GM23338 (cell line): ENCODE measurements around the gene VSIG10L2. TPM values are rescaled to one million over a fixed set of nuclear protein-coding genes. Genes with fewer than 3 reads are reported as not detected.
A peak's percentile ranks its signal among the peaks of the same experiment; 100 is the strongest.

Source experiments
- ATAC-seq: fragments of 200-7000 bp; cut with Tn5 transposase; 3 replicates; pipeline ENCODE4 v1.9.1; 2020
- DNase-seq: peaks from one replicate; pipeline ENCODE4 v3.0.0-alpha.2; 2015; ENCODE audit warnings: low spot score
- H2AFZ ChIP-seq: fragments of 200-600 bp; sonication (generic); 2 replicates; pipeline ENCODE4 v1.8.0; 2016; ENCODE audit warnings: antibody characterized with exemption, mild to moderate bottlenecking, moderate library complexity
- H3F3A ChIP-seq: fragments of 200-600 bp; sonication (generic); replicated peaks from 2 replicates; pipeline ENCODE4 v1.8.0; 2017; ENCODE audit warnings: antibody characterized with exemption, mixed run types, low read depth
- H3K27ac ChIP-seq: fragments of 200-600 bp; sonication (generic); 2 replicates; pipeline ENCODE4 v1.6.1; 2016; ENCODE audit warnings: low read depth
- H3K27me3 ChIP-seq: fragments of 200-600 bp; sonication (generic); 2 replicates; pipeline ENCODE4 v1.8.0; 2016; ENCODE audit warnings: mild to moderate bottlenecking, mixed run types, moderate library complexity; ENCODE audit not compliant: insufficient read depth
- H3K36me3 ChIP-seq: fragments of 200-600 bp; sonication (generic); 2 replicates; pipeline ENCODE4 v1.8.0; 2016; ENCODE audit warnings: mild to moderate bottlenecking; ENCODE audit not compliant: insufficient read depth
- H3K4me1 ChIP-seq: fragments of 200-600 bp; sonication (generic); 2 replicates; pipeline ENCODE4 v1.8.0; 2016; ENCODE audit warnings: mild to moderate bottlenecking, moderate library complexity; ENCODE audit not compliant: insufficient read depth
- H3K4me2 ChIP-seq: fragments of 200-600 bp; sonication (generic); 2 replicates; pipeline ENCODE4 v1.7.1; 2017; ENCODE audit warnings: mixed run types
- H3K4me3 ChIP-seq: fragments of 200-600 bp; sonication (generic); 2 replicates; pipeline ENCODE4 v1.6.1; 2016; ENCODE audit warnings: mixed run types
- H3K79me2 ChIP-seq: fragments of 200-600 bp; sonication (generic); replicated peaks from 2 replicates; pipeline ENCODE4 v1.8.0; 2017; ENCODE audit warnings: mild to moderate bottlenecking; ENCODE audit not compliant: insufficient read depth
- H3K9me2 ChIP-seq: fragments of 200-600 bp; sonication (generic); 2 replicates; pipeline ENCODE4 v1.8.0; 2017; ENCODE audit not compliant: insufficient read depth
- H4K20me1 ChIP-seq: fragments of 200-600 bp; sonication (generic); replicated peaks from 2 replicates; pipeline ENCODE4 v1.8.0; 2017; ENCODE audit warnings: mild to moderate bottlenecking; ENCODE audit not compliant: insufficient read depth
- H3K27ac Mint-ChIP-seq: 2 replicates; pipeline ENCODE4 v1.8.0; 2020; ENCODE audit warnings: inconsistent platforms, mild to moderate bottlenecking, moderate library complexity, mixed read lengths
- H3K27me3 Mint-ChIP-seq: 3 replicates; pipeline ENCODE4 v1.8.0; 2022; ENCODE audit warnings: low read depth, mild to moderate bottlenecking, moderate library complexity, mixed read lengths, inconsistent platforms; ENCODE audit not compliant: insufficient read depth, poor library complexity
- H3K36me3 Mint-ChIP-seq: 3 replicates; pipeline ENCODE4 v1.8.0; 2021; ENCODE audit warnings: low read depth, mild to moderate bottlenecking, inconsistent platforms, moderate library complexity, mixed read lengths
- H3K4me1 Mint-ChIP-seq: 3 replicates; pipeline ENCODE4 v1.8.0; 2020; ENCODE audit warnings: mild to moderate bottlenecking, inconsistent platforms, mixed read lengths
- H3K4me3 Mint-ChIP-seq: 3 replicates; pipeline ENCODE4 v1.8.0; 2021; ENCODE audit warnings: moderate library complexity, mild to moderate bottlenecking, inconsistent platforms, mixed read lengths
- H3K9me3 Mint-ChIP-seq: 3 replicates; pipeline ENCODE4 v1.8.0; 2020; ENCODE audit warnings: moderate library complexity, mild to moderate bottlenecking, inconsistent platforms, mixed read lengths
- CREB1 ChIP-seq: fragments of 250-450 bp; sonication (Bioruptor Pico); IDR thresholded peaks from 2 replicates; pipeline ENCODE4 v1.5.0; 2020; ENCODE audit warnings: low read depth, mild to moderate bottlenecking, moderate library complexity
- CTCF ChIP-seq, 2 experiments: fragments of 200-600 bp in 1 of 2; sonication (generic) in 1 of 2; conservative IDR thresholded peaks; 2 replicates each; pipeline versions ENCODE4 v1.5.1 to v1.6.1; 2016 to 2017; ENCODE audit warnings: antibody characterized with exemption in 2 of 2, low read depth in 2 of 2, mild to moderate bottlenecking in 2 of 2, moderate library complexity in 1 of 2
- ETS1 ChIP-seq: IDR thresholded peaks from 2 replicates; pipeline ENCODE4 v1.6.1; 2016; ENCODE audit warnings: antibody characterized with exemption
- EZH2 ChIP-seq: fragments of 200-600 bp; sonication (generic); IDR thresholded peaks from one replicate; pipeline ENCODE4 v1.8.0; 2017; ENCODE audit warnings: antibody characterized with exemption, mild to moderate bottlenecking, low read depth; ENCODE audit not compliant: unreplicated experiment
- EZH2phosphoT487 ChIP-seq: fragments of 200-600 bp; sonication (generic); IDR thresholded peaks from one replicate; pipeline ENCODE4 v1.8.1; 2018; ENCODE audit warnings: antibody characterized with exemption; ENCODE audit not compliant: unreplicated experiment
- NANOG ChIP-seq: IDR thresholded peaks from 2 replicates; pipeline ENCODE4 v1.6.1; 2016; ENCODE audit warnings: antibody characterized with exemption, borderline replicate concordance
- POLR2AphosphoS5 ChIP-seq: IDR thresholded peaks from 2 replicates; pipeline ENCODE4 v1.6.1; 2016; ENCODE audit warnings: antibody characterized with exemption, low read depth
- REST ChIP-seq: IDR thresholded peaks from one replicate; pipeline ENCODE4 v1.6.1; 2018; ENCODE audit warnings: antibody characterized with exemption; ENCODE audit not compliant: unreplicated experiment
- STAT1 ChIP-seq: IDR thresholded peaks from one replicate; pipeline ENCODE4 v1.6.1; 2016; ENCODE audit warnings: antibody characterized with exemption; ENCODE audit not compliant: unreplicated experiment
- ZNF331 ChIP-seq: fragments of 250-450 bp; sonication (Bioruptor Pico); IDR thresholded peaks from 2 replicates; pipeline ENCODE4 v1.5.0; 2020; ENCODE audit warnings: low read depth, mild to moderate bottlenecking, moderate library complexity
- polyA plus RNA-seq: library from polyadenylated mRNA; unstranded; fragments of >200 nt; fragmentation: Nextera tagmentation; extraction: Ambion mirVana; gene quantifications from 2 replicates; pipeline ENCODE4 v1.2.1, GENCODE V29; 2016
- total RNA-seq: library from RNA; depleted of rRNA; stranded (reverse); fragments of >200 nt; shearing (Covaris generic); gene quantifications from 2 replicates; pipeline ENCODE4 v1.2.3, GENCODE V29; 2014

Gene VSIG10L2
- total and polyA plus RNA-seq, 2 experiments from 2014 or later, result 0.63 TPM; not detected in 1

GRCh38 chr11:125948278-125949051 lies 2.6 kb downstream of the VSIG10L2 start (continued):
- TF ChIP-seq ETS1 (no peak), REST (no peak), CTCF (conservative IDR thresholded peaks at IDR 0.05; ENCODE audit: low read depth in 2 of 2) (no peak), ZNF331 (CRISPR knock-in tag) (no peak)

- H3K4me1 ChIP-seq, result no peaks in the 10 kb centered on the region
- no peaks in the 10 kb centered on the region for H3K36me3 ChIP-seq
- peaks cover 9% of the 10 kb centered on the region for H3K4me1 Mint-ChIP-seq
- no peaks in the 10 kb centered on the region for H3K9me2 ChIP-seq
- H3K36me3 Mint-ChIP-seq, result no peaks in the 10 kb centered on the region; the same call in 2 of the 3 replicates
- ATAC-seq (no peak), DNase-seq (no peak)
- H3K79me2 ChIP-seq, result no peaks in the 10 kb centered on the region
- H3K27ac ChIP-seq, result no peak overlapping the region
- H3K4me3 Mint-ChIP-seq, result no peak overlapping the region
- H3K27ac Mint-ChIP-seq, result peak overlapping the region; percentile 67; the same call in 1 of the 2 replicates
- peaks cover 3% of the 10 kb centered on the region for H3K27me3 Mint-ChIP-seq
- H3K27me3 ChIP-seq, result no peaks in the 10 kb centered on the region
- H4K20me1 ChIP-seq, result no peaks in the 10 kb centered on the region
- H2AFZ ChIP-seq, result no peak overlapping the region
- H3K9me3 Mint-ChIP-seq, result no peaks in the 10 kb centered on the region
- H3K4me3 ChIP-seq, result no peak overlapping the region
- H3K4me2 ChIP-seq, result no peak overlapping the region
- no peaks in the 10 kb centered on the region for H3F3A ChIP-seq
- TF ChIP-seq CTCF (conservative IDR thresholded peaks at IDR 0.05; ENCODE audit: low read depth in 2 of 2), result no peak
- TF ChIP-seq CREB1 (CRISPR knock-in tag), result no peak
- no peak for TF ChIP-seq STAT1
- TF ChIP-seq POLR2AphosphoS5, result no peak
- no peak for TF ChIP-seq ETS1
- TF ChIP-seq NANOG, result no peak
- no peak for TF ChIP-seq EZH2phosphoT487
- no peak for TF ChIP-seq REST
- no peak for TF ChIP-seq EZH2
These were observed 3.7 kb downstream of the VSIG10L2 start for GRCh38 chr11:125949271-125950177.
